HEK293 (cell line): ENCODE data around the gene CBX8.

ENCODE experiments used
- FEZF1 ChIP-seq: fragments of 450-650 bp; formaldehyde crosslinking; IDR thresholded peaks from 2 replicates; pipeline ENCODE4 v1.5.1; 2016; ENCODE audit warnings: missing biosample characterization, missing genetic modification characterization
- GLIS1 ChIP-seq: fragments of 450-650 bp; formaldehyde crosslinking; IDR thresholded peaks from 2 replicates; pipeline ENCODE4 v1.5.1; 2016; ENCODE audit warnings: missing biosample characterization, missing genetic modification characterization
- IKZF3 ChIP-seq: fragments of 450-650 bp; IDR thresholded peaks from 2 replicates; pipeline ENCODE4 v1.5.0; 2018; ENCODE audit warnings: missing biosample characterization, mild to moderate bottlenecking, missing genetic modification characterization, moderate library complexity
- INSM2 ChIP-seq: fragments of 450-650 bp; formaldehyde crosslinking; IDR thresholded peaks from 2 replicates; pipeline ENCODE4 v1.5.1; 2016; ENCODE audit warnings: missing biosample characterization, missing genetic modification characterization
- MZF1 ChIP-seq: fragments of 450-650 bp; formaldehyde crosslinking; IDR thresholded peaks from 2 replicates; pipeline ENCODE4 v1.5.1; 2017; ENCODE audit warnings: missing biosample characterization, missing genetic modification characterization, borderline replicate concordance
- PATZ1 ChIP-seq: fragments of 450-650 bp; formaldehyde crosslinking; IDR thresholded peaks from 2 replicates; pipeline ENCODE4 v1.5.1; 2016; ENCODE audit warnings: missing biosample characterization, missing genetic modification characterization
- RBAK ChIP-seq: fragments of 450-650 bp; formaldehyde crosslinking; IDR thresholded peaks from 2 replicates; pipeline ENCODE4 v1.5.1; 2016; ENCODE audit warnings: missing biosample characterization, missing genetic modification characterization
- YY2 ChIP-seq: fragments of 450-650 bp; formaldehyde crosslinking; IDR thresholded peaks from 2 replicates; pipeline ENCODE4 v1.5.1; 2016; ENCODE audit warnings: missing biosample characterization, missing genetic modification characterization
- ZBTB26 ChIP-seq: fragments of 450-650 bp; formaldehyde crosslinking; optimal IDR thresholded peaks from 2 replicates; pipeline ENCODE3; 2016; ENCODE audit warnings: missing biosample characterization, mild to moderate bottlenecking, missing genetic modification characterization
- ZBTB6 ChIP-seq: fragments of 450-650 bp; formaldehyde crosslinking; IDR thresholded peaks from 2 replicates; pipeline ENCODE4 v1.5.1; 2017; ENCODE audit warnings: missing biosample characterization, missing genetic modification characterization
- ZFP69B ChIP-seq: fragments of 450-650 bp; formaldehyde crosslinking; IDR thresholded peaks from 2 replicates; pipeline ENCODE4 v1.5.1; 2016; ENCODE audit warnings: missing biosample characterization, missing genetic modification characterization
- ZNF146 ChIP-seq: fragments of 450-650 bp; formaldehyde crosslinking; IDR thresholded peaks from 2 replicates; pipeline ENCODE4 v1.5.1; 2016; ENCODE audit warnings: missing biosample characterization, missing genetic modification characterization
- ZNF148 ChIP-seq: fragments of 450-650 bp; formaldehyde crosslinking; IDR thresholded peaks from 2 replicates; pipeline ENCODE4 v1.5.0; 2017; ENCODE audit warnings: missing biosample characterization, missing genetic modification characterization, borderline replicate concordance
- ZNF175 ChIP-seq: fragments of 450-650 bp; formaldehyde crosslinking; IDR thresholded peaks from 2 replicates; pipeline ENCODE4 v1.5.1; 2016; ENCODE audit warnings: missing biosample characterization, missing genetic modification characterization
- ZNF560 ChIP-seq: fragments of 450-650 bp; formaldehyde crosslinking; IDR thresholded peaks from 2 replicates; pipeline ENCODE4 v1.5.1; 2017; ENCODE audit warnings: missing biosample characterization, missing genetic modification characterization, borderline replicate concordance
- ZNF571 ChIP-seq: fragments of 450-650 bp; formaldehyde crosslinking; IDR thresholded peaks from 2 replicates; pipeline ENCODE4 v1.5.0; 2017; ENCODE audit warnings: missing biosample characterization, missing genetic modification characterization
- ZNF621 ChIP-seq: fragments of 450-650 bp; formaldehyde crosslinking; IDR thresholded peaks from 2 replicates; pipeline ENCODE4 v1.5.1; 2017; ENCODE audit warnings: missing biosample characterization, missing genetic modification characterization
- ZNF623 ChIP-seq: fragments of 450-650 bp; formaldehyde crosslinking; IDR thresholded peaks from 2 replicates; pipeline ENCODE4 v1.5.1; 2016; ENCODE audit warnings: missing biosample characterization, missing genetic modification characterization
- ZNF701 ChIP-seq: fragments of 450-650 bp; formaldehyde crosslinking; IDR thresholded peaks from 2 replicates; pipeline ENCODE4 v1.5.1; 2016; ENCODE audit warnings: missing biosample characterization, missing genetic modification characterization
- ZSCAN16 ChIP-seq: fragments of 450-650 bp; formaldehyde crosslinking; IDR thresholded peaks from 2 replicates; pipeline ENCODE4 v1.5.1; 2016; ENCODE audit warnings: missing biosample characterization, missing genetic modification characterization
- ZSCAN18 ChIP-seq: fragments of 450-650 bp; formaldehyde crosslinking; IDR thresholded peaks from 2 replicates; pipeline ENCODE4 v1.5.1; 2016; ENCODE audit warnings: missing biosample characterization, missing genetic modification characterization
- ZSCAN30 ChIP-seq: fragments of 450-650 bp; IDR thresholded peaks from 2 replicates; pipeline ENCODE4 v1.5.1; 2018; ENCODE audit warnings: missing biosample characterization, mild to moderate bottlenecking, missing genetic modification characterization, moderate library complexity
- TF ChIP-seq, protein P1 (sequence below): fragments of 450-650 bp; formaldehyde crosslinking; IDR thresholded peaks from 2 replicates; pipeline ENCODE4 v1.5.1; 2016; ENCODE audit warnings: missing biosample characterization, missing genetic modification characterization
- TF ChIP-seq, protein P2 (sequence below): fragments of 450-650 bp; formaldehyde crosslinking; IDR thresholded peaks from 2 replicates; pipeline ENCODE4 v1.5.1; 2016; ENCODE audit warnings: missing biosample characterization, missing genetic modification characterization

The CBX8 gene

GRCh38 chr17:79810130-79811010 is 13.5 kb upstream of the CBX8 start (continued):
- TF ChIP-seq ZSCAN18 (tag by site-specific recombination) = no peak
- no peak for TF ChIP-seq ZNF146 (tag by site-specific recombination)
- no peak for TF ChIP-seq YY2 (tag by site-specific recombination)
- 0 out of 2 replicates have a peak, but pooled peaks have one; percentile 47 for TF ChIP-seq ZFP69B (tag by site-specific recombination)
- TF ChIP-seq ZNF175 (tag by site-specific recombination) = no peak
- TF ChIP-seq ZSCAN16 (tag by site-specific recombination) = peak; percentile 66; the same call in 1 of the 2 replicates
- TF ChIP-seq ZNF148 = no peak
- TF ChIP-seq INSM2 = no peak
- TF ChIP-seq ZBTB6 = no peak
- TF ChIP-seq IKZF3 (tag by site-specific recombination) = no peak
- peak; percentile 58 for TF ChIP-seq ZBTB26
- no peak for TF ChIP-seq ZNF701 (tag by site-specific recombination)
- TF ChIP-seq ZNF621 = no peak
- no peak for TF ChIP-seq ZNF571
- TF ChIP-seq, protein P1, sequence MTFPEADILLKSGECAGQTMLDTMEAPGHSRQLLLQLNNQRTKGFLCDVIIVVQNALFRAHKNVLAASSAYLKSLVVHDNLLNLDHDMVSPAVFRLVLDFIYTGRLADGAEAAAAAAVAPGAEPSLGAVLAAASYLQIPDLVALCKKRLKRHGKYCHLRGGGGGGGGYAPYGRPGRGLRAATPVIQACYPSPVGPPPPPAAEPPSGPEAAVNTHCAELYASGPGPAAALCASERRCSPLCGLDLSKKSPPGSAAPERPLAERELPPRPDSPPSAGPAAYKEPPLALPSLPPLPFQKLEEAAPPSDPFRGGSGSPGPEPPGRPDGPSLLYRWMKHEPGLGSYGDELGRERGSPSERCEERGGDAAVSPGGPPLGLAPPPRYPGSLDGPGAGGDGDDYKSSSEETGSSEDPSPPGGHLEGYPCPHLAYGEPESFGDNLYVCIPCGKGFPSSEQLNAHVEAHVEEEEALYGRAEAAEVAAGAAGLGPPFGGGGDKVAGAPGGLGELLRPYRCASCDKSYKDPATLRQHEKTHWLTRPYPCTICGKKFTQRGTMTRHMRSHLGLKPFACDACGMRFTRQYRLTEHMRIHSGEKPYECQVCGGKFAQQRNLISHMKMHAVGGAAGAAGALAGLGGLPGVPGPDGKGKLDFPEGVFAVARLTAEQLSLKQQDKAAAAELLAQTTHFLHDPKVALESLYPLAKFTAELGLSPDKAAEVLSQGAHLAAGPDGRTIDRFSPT (tag by site-specific recombination) = no peak
- TF ChIP-seq, protein P2, sequence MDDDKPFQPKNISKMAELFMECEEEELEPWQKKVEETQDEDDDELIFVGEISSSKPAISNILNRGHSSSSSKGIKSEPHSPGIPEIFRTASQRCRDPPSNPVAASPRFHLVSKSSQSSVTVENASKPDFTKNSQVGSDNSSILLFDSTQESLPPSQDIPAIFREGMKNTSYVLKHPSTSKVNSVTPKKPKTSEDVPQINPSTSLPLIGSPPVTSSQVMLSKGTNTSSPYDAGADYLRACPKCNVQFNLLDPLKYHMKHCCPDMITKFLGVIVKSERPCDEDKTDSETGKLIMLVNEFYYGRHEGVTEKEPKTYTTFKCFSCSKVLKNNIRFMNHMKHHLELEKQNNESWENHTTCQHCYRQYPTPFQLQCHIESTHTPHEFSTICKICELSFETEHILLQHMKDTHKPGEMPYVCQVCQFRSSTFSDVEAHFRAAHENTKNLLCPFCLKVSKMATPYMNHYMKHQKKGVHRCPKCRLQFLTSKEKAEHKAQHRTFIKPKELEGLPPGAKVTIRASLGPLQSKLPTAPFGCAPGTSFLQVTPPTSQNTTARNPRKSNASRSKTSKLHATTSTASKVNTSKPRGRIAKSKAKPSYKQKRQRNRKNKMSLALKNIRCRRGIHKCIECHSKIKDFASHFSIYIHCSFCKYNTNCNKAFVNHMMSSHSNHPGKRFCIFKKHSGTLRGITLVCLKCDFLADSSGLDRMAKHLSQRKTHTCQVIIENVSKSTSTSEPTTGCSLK (tag by site-specific recombination) = no peak
- TF ChIP-seq RBAK (tag by site-specific recombination) = no peak
- TF ChIP-seq ZSCAN30 (tag by site-specific recombination) = no peak
- TF ChIP-seq ZNF623 = no peak
- TF ChIP-seq ZNF560 (tag by site-specific recombination) = no peak
- TF ChIP-seq MZF1 (tag by site-specific recombination) = no peak
- peak; percentile 96 for TF ChIP-seq PATZ1 (tag by site-specific recombination)
- TF ChIP-seq FEZF1 (tag by site-specific recombination) = no peak
- TF ChIP-seq GLIS1 (tag by site-specific recombination) = peak; percentile 46; the same call in 1 of the 2 replicates
